Non-pigmented ciliary epithelial cell (primary cell): ENCODE measurements around the gene CNN2.

Experiments used
- DNase-seq: peaks from one replicate; pipeline ENCODE4 v3.0.0-alpha.2; 2010; ENCODE audit warnings: low read depth

Gene CNN2

DNA sequence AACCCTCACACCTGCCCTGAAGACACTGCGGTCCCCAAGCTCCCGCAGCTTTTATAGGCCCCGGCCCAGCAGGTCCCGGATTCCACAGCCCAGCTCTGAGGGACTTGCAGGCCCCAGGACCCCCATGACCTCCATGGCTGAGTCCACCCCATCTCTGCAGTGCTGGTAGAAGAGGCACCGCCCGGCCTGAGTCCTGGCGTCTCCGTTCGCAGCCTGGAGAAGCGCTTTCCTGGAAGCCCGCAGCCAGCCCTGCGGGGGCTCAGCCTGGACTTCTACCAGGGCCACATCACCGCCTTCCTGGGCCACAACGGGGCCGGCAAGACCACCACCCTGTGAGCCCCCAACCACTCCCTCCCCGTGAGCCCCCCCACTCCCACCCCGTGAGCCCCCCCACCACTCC, 22.7 kb downstream of the CNN2 start:
- no peak for DNase-seq

DNA sequence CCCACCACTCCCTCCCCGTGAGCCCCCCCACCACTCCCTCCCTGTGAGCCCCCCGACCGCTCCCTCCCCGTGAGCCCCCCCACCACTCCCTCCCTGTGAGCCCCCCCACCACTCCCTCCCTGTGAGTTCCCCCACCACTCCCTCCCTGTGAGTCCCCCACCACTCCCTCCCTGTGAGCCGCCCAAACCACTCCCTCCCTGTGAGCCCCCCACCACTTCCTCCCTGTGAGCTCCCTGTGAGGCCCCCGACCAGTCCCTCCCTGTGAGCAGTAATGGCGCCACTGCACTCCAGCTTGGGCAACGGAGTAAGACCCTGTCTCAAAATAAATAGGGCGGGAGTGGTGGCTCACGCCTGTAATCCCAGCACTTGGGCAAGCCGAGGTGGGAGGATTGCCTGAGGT, 23.4 kb downstream of the CNN2 start:
- DNase-seq = no peak

DNA sequence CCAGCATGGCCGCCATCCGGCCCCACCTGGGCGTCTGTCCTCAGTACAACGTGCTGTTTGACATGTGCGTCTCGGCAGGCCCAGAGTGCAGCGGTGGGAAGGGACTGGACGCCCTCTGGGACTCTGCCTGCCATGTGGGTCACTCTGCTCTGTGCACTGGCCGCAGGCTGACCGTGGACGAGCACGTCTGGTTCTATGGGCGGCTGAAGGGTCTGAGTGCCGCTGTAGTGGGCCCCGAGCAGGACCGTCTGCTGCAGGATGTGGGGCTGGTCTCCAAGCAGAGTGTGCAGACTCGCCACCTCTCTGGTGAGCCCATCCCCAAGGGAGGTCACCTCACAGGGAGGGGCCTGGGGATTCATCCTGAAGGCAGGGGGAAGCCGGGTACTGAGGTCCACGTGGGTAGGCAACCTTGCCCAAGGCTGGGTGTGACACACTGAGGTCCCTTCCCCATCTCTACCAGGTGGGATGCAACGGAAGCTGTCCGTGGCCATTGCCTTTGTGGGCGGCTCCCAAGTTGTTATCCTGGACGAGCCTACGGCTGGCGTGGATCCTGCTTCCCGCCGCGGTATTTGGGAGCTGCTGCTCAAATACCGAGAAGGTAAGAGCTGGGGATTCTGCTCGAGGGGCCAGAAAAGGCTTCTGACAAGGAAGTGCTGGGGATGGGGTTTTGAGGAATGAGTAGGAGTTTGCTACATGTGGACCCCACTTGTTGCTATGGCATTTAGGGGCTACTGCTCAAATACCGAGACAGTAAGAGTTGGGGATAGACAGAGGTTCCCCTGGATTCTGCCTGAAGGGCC, 24.8 kb downstream of the CNN2 start:
- no peak for DNase-seq

DNA sequence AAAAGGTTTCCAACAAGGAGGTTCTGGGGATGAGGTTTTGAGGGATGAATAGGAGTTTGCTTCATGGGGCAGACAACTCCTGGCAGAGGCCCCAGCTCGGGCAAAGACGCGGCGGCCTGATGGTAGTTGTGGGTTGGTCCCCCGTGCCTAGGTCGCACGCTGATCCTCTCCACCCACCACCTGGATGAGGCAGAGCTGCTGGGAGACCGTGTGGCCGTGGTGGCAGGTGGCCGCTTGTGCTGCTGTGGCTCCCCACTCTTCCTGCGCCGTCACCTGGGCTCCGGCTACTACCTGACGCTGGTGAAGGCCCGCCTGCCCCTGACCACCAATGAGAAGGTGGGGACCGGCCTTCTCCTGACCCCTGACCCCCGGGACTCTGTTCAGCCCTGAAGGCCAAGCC, 25.4 kb downstream of the CNN2 start:
- no peak for DNase-seq

DNA sequence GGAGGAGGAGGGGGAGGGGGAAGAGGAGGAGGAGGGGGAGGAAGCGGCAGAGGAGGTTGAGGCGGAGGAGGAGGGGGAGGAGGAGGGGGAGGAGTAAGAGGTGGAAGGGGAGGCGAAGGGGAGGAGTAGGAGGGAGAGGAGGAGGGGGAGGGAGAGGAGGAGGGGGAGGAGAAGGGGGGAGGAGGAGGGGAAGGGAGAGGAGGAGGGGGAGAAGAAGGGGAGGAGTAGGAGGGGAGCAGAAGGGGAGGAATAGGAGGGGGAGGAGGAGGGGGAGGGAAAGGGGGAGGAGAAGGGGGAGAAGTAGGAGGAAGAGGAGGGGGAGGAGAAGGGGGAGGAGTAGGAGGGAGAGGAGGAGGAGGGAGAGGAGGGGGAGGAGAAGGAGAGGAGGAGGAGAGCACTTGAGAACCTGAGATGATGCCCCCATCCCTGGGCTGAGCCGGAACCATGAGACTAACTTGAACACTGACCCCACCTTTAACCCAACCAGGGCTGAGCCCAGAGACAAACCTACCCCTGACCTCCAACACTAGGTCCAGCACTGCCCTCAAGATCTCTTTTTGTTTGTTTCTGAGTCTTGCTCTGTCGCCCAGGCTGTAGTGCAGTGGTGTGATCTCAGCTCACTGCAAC, 26.1 kb downstream of the CNN2 start:
- DNase-seq = no peak

DNA sequence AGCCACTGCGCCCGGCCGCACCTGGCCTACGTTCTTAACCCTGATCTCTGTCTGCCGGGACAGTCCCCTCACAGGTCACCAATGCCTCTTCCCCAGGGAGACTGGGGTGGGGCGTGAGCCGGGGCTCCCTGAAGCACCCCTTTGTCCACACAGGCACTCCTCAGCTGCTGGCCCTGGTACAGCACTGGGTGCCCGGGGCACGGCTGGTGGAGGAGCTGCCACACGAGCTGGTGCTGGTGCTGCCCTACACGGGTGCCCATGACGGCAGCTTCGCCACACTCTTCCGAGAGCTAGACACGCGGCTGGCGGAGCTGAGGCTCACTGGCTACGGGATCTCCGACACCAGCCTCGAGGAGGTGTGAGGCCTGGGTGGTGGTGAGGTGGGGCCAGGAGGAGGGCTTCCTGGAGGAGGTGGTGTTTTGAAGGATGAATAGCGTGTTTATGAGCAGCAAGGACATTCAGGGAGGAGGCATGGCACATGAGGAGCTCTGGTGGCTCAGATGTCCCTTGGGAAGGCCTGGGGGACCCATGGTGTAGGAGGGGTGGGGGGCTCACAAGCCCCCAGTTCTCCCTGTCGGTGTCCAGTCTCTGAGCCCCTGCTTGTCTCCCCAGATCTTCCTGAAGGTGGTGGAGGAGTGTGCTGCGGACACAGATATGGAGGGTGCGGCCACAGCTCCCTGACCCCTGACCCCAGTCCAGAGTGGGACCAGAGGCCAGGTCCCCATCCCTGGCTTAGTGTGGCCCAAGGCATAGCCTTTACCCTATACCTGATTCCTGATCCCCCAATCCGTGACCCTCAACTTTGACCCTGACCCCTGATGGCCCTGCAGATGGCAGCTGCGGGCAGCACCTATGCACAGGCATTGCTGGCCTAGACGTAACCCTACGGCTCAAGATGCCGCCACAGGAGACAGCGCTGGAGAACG, 27.0 kb downstream of the CNN2 start:
- no peak for DNase-seq

DNA sequence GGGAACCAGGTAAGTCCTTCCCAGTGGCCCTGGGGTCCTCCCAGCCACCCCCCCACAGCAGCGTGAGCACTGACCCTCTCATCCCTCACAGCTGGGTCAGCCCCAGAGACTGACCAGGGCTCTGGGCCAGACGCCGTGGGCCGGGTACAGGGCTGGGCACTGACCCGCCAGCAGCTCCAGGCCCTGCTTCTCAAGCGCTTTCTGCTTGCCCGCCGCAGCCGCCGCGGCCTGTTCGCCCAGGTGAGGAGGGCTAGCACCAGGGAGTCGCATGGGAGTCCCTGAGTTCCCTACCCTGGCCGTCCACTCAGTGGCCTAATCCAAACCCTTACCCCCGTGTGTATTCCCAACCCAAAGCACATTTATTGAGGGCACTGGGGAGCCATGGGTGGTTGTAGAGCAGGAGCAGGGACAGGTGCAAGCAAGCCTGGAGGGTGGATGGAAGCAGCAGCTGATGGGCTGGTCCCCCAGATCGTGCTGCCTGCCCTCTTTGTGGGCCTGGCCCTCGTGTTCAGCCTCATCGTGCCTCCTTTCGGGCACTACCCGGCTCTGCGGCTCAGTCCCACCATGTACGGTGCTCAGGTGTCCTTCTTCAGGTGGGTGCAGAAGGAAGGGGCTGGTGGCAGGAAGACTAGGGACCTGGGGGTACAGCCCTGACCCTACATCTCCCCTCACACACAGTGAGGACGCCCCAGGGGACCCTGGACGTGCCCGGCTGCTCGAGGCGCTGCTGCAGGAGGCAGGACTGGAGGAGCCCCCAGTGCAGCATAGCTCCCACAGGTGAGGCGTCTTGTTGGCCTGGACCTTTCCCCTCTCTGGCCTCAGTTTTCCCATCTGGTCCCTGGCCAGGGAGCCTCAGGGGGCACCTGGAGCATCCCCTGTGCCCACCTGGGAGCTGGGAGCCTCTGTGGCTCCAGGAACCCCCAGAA, 28.0 kb downstream of the CNN2 start:
- no peak for DNase-seq

DNA sequence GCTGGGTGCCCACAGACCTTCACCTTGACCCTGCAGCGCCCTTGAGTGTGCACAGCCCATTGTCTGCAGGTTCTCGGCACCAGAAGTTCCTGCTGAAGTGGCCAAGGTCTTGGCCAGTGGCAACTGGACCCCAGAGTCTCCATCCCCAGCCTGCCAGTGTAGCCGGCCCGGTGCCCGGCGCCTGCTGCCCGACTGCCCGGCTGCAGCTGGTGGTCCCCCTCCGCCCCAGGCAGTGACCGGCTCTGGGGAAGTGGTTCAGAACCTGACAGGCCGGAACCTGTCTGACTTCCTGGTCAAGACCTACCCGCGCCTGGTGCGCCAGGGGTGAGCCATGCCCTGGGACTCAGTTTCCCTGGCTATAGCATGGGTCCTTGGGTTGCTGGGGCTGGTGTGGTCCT, 28.6 kb downstream of the CNN2 start:
- no peak for DNase-seq

DNA sequence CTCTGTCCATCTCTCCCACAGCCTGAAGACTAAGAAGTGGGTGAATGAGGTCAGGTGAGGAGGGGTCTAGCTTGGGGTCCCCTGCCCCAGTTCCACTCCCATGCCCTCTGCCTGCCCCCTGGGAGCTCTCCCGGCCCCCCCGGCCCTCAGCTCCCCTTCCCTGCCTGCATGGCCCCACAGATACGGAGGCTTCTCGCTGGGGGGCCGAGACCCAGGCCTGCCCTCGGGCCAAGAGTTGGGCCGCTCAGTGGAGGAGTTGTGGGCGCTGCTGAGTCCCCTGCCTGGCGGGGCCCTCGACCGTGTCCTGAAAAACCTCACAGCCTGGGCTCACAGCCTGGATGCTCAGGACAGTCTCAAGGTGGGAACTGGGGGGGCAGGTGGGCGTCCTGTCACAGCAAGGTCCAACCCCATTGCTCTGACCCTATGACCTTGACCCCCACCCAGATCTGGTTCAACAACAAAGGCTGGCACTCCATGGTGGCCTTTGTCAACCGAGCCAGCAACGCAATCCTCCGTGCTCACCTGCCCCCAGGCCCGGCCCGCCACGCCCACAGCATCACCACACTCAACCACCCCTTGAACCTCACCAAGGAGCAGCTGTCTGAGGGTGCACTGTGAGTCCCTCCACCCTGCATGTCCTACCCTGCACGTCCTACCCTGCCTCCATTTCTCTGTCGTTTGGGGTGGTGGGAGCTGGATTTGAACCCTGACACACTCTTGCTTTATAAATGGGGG, 29.6 kb downstream of the CNN2 start:
- DNase-seq = no peak

DNA sequence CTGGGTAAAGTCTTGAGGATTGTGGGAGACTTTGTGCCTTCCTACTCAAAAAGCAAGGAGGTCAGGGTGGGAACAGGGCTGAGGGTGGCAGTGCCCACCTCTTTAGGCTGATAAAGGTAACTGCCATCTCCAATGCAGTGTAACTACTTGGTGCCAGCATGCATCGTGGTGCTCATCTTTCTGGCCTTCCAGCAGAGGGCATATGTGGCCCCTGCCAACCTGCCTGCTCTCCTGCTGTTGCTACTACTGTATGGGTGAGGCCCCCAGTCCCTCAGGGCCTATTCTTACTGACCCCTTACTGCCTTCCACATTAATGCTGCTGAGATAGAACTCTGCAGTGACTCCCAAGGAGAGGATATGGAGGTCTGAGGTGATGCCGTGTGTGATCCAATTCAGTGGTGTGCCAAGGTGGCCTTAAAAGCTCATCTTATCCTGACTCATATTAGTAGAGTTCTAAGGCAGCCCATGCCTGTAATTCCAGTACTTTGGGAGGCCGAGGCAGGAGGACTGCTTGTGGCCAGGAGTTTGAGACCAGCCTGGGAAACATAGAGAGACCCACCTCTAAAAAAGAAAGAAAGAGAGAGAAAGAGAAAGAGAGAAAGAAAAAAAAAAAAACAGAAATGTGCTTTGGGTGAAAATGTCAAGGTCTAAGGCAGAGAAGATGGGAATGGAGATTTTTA, 30.9 kb downstream of the CNN2 start:
- DNase-seq = no peak

DNA sequence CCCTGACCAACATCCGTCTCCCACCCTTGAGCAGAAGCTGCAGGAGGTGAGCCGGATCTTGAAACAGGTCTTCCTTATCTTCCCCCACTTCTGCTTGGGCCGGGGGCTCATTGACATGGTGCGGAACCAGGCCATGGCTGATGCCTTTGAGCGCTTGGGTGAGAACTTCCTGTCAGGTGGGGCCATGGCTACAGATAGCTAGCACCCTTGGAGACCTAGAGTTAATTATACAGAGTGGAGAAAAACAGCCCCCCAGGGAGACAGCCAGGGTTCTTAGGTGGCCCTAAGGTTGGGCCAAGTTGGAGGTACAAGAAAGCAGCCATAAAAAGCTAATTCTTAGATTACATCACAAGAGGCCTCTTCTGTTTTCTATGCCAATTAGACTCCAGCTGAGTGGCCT, 31.7 kb downstream of the CNN2 start:
- no peak for DNase-seq

DNA sequence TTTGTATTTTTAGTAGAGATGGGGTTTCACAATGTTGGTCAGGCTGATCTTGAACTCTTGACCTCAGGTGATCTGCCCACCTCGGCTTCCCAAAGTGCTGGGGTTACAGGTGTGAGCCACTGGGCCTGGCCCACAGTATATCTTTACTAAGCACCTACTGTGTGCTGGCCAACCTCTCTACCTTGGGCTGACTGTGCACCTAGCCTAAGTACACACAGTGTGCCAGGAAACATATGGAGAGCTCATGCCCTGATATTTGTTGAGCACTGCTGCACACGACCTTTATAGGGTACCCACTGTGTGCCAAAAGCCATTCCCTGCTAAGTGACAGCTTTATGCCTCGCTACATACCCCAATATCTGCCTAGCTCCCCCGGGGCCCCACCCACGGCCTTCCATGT, 34.3 kb downstream of the CNN2 start:
- no peak for DNase-seq

DNA sequence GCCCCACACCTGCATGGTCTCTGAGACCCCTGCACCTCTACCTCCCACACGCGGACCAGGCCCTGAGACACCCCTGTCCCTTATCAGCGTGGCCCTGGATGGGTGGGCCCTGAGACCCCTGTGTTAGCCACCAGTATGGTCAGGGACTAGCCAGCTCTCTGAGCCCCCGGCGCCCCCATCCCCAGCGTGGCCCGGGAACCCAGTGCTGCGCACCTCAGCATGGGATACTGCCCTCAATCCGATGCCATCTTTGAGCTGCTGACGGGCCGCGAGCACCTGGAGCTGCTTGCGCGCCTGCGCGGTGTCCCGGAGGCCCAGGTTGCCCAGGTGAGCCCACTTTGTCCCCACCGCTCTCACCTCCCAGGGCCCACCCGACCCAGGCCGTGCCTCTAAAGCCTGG, 35.6 kb downstream of the CNN2 start:
- DNase-seq = no peak

DNA sequence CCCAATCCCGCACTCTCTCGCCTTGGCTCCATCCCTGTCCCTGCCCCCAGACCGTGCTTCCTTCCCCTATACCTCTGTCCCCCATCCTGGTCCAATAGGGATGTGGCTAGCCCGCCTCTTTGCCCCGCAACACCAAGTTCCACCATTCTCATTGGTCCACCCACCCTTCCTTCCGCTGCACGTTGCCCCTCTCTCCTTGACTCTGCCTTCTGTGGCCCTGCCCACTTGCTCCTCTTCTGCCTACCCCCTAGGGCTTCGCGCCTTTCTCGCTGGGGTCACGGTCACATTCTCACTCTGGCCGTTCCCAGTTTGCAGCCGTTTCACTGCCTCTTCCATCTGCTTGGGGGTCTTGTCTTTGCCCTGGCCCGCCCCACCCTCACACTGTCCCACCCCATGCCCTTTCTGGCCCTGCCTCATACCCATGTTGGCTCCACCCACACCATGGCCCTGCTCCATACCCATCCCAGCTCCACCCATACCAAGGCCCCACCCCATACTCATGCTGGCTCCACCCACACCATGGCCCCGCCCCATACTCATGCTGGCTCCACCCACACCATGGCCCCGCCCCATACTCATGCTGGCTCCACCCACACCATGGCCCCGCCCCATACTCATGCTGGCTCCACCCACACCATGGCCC, 36.1 kb downstream of the CNN2 start:
- DNase-seq = no peak

DNA sequence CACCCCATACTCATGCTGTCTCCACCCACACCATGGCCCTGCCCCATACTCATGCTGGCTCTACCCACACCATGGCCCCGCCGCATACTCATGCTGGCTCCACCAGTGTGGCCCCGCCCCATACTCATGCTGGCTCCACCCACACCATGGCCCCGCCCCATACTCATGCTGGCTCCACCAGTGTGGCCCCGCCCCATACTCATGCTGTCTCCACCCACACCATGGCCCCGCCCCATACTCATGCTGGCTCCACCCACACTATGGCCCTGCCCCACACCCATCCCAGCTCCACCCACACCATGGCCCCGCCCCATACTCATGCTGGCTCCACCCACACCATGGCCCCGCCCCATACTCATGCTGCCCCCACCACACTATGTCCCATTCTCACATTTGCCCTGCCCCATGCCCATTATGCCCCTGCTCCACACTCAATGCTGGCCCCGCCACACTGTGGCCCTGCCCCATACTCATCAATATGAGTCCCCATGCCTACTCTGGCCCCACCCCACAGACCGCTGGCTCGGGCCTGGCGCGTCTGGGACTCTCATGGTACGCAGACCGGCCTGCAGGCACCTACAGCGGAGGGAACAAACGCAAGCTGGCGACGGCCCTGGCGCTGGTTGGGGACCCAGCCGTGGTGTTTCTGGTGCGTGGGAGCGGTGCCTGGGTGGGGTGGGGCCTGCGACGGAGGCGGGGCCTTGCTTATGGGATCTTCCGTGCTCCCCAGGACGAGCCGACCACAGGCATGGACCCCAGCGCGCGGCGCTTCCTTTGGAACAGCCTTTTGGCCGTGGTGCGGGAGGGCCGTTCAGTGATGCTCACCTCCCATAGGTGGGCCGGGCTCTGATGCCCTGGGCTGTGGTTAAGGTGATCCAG, 36.9 kb downstream of the CNN2 start:
- no peak for DNase-seq

DNA sequence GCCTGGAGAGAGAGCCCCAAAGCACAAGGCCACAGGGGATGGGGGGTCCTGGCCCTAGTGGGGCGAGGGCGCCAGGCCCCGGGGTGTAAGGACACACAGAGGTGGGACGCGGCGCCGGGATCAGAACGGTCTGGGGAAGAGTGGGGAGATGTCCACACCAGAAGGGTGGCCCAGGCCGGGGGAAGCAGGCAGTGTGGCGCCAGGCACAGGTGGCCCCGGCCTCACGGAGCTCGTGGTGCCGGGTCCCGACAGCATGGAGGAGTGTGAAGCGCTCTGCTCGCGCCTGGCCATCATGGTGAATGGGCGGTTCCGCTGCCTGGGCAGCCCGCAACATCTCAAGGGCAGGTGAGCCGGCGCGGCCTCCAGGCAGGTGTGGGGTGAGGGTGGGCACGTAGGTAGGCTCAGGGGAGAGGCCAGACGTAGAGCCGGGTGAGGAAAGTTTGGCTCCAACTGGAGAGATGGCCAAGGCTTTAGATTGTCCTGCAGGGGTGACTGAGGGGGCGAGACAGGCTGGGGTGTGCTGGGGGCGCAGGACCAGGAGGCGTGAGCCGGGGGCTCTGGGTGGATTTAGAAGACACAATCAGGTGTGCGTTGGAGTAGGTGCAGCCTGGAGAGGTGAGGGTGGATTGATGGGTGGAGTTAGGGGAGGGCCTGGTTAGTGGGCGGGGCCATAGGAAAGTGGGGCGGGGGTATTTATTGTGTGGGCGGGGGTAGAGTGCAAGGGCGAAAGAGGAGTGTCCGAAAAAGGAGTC, 37.7 kb downstream of the CNN2 start:
- no peak for DNase-seq

DNA sequence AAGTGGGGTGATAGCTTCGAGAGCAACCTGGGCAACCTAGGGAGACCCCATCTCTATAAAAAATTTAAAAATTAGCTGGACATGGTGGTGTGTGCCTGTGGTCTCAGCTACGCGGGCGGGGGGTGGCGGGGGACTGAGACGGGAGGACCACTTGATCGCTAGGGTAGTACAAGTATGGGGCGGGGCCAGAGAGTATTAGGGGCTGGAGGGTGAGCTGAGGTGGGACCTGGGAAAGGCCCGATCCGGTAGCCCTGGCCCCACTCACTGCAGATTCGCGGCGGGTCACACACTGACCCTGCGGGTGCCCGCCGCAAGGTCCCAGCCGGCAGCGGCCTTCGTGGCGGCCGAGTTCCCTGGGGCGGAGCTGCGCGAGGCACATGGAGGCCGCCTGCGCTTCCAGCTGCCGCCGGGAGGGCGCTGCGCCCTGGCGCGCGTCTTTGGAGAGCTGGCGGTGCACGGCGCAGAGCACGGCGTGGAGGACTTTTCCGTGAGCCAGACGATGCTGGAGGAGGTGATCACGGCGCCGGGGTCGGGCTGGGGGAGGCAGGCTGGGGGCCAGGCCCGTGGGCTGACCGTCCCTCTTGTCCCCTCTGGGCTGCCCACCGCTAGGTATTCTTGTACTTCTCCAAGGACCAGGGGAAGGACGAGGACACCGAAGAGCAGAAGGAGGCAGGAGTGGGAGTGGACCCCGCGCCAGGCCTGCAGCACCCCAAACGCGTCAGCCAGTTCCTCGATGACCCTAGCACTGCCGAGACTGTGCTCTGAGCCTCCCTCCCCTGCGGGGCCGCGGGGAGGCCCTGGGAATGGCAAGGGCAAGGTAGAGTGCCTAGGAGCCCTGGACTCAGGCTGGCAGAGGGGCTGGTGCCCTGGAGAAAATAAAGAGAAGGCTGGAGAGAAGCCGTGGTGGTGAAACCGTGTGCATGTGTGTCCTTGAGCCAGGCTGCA, 38.5 kb downstream of the CNN2 start:
- DNase-seq = no peak
